ENCODE measurements around the gene POLR3B. TPM values are rescaled to one million over a fixed set of nuclear protein-coding genes. Genes with fewer than 3 reads are reported as not detected.
"Not testable (repeated sequence)": the region's sequence is repeated elsewhere in the genome, so short reads cannot be mapped to it uniquely, and the experiment has no call there.

POLR3B gene
- total and polyA plus RNA-seq, 9 donors, result 8.9 to 13.3 (median 11.8) TPM

GRCh38 chr12:106362971-106363370, 5.4 kb downstream of the POLR3B start:
- 89% methylated on average over 2 of the region's 4 CpGs for WGBS (ENCODE audit: insufficient coverage)
- no peak for DNase-seq
- Histone ChIP-seq H3K4me1 (ENCODE audit: control insufficient read depth, insufficient read depth, low read length) (peaks cover 5% of the 10 kb centered on the region), H3K9me3 (replicated peaks; ENCODE audit: control insufficient read depth, low read depth, low read length) (no peaks in the 10 kb centered on the region), H3K27me3 (ENCODE audit: control insufficient read depth, insufficient read depth, low read length) (no peaks in the 10 kb centered on the region), H3K27ac (ENCODE audit: low read length) (no peak overlapping the region), H3K4me3 (ENCODE audit: low read length) (no peak overlapping the region), H3K36me3 (ENCODE audit: control insufficient read depth, insufficient read depth, low read length) (peaks cover 10% of the 10 kb centered on the region)

DNA sequence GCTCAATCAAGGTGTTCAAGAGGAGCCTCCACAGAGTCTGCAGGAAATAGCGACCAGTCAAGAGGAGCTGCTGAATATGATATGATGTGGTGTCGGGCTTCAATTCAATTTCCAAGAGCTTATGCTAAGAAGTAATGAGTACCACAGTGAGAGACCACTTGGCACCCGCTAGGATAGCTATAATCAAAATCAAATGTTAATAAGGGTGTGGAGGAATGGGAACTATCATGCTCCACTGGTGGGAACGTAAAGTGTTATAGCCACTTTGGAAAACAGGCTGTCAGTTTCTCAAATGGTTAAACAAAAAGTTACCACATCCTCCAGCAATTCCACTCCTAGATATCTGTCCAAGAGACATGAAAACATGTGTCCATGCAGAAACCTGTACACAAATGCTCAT, 6.7 kb downstream of the POLR3B start:
- Histone ChIP-seq H3K4me3 (ENCODE audit: low read length) (no peak overlapping the region), H3K27ac (ENCODE audit: low read length) (no peak overlapping the region), H3K36me3 (ENCODE audit: control insufficient read depth, insufficient read depth, low read length) (peaks cover 10% of the 10 kb centered on the region), H3K9me3 (replicated peaks; ENCODE audit: control insufficient read depth, low read depth, low read length) (no peaks in the 10 kb centered on the region), H3K27me3 (ENCODE audit: control insufficient read depth, insufficient read depth, low read length) (no peaks in the 10 kb centered on the region), H3K4me1 (ENCODE audit: control insufficient read depth, insufficient read depth, low read length) (no peaks in the 10 kb centered on the region)
- no peak for DNase-seq
- 87% methylated on average over 3 of the region's 4 CpGs for WGBS (ENCODE audit: insufficient coverage)

DNA sequence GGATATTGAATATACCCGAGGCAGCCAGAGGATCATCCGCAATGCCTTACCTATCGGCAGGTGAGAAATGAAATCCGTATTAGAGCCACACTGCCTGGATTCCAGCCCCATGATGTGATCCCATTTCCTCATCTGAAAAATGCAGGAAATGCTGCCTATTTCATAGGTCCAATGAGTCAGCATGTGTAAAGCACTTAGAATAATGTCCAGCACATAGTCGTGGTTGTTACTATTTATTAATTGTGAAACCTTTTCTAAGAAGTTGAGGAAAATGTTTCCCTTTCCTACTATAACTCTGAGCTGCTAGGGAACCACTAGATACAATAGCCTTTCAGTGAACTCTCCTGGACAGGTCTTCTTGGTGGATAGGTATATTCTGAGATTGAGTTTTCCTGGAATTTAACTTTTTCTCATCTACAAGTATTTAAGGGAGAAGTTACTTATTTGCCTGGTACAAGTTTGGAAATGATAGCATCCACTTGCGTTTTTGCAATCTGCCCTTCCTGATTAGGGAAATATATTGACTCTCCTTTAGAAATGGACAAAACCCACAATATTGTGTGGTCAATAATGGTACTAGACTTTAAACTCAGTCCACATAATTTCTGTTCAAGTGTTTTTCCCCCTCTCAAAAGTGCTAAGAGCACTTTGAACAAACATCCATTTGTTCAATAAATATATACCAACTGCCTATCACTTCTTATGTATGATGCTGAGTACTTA, 12.2 kb downstream of the POLR3B start:
- Histone ChIP-seq H3K9me3 (replicated peaks; ENCODE audit: control insufficient read depth, low read depth, low read length) (no peaks in the 10 kb centered on the region), H3K27ac (ENCODE audit: low read length) (no peak overlapping the region), H3K27me3 (ENCODE audit: control insufficient read depth, insufficient read depth, low read length) (no peaks in the 10 kb centered on the region), H3K36me3 (ENCODE audit: control insufficient read depth, insufficient read depth, low read length) (peaks cover 14% of the 10 kb centered on the region), H3K4me3 (ENCODE audit: low read length) (no peak overlapping the region), H3K4me1 (ENCODE audit: control insufficient read depth, insufficient read depth, low read length) (no peaks in the 10 kb centered on the region)
- no peak for DNase-seq
- 97% methylated on average over 4 of the region's 6 CpGs for WGBS (ENCODE audit: insufficient coverage)

- H3K9me3 ChIP-seq (replicated peaks; ENCODE audit: control insufficient read depth, low read depth, low read length), result peaks cover 9% of the 10 kb centered on the region
- H3K36me3 ChIP-seq (ENCODE audit: control insufficient read depth, insufficient read depth, low read length), result peaks cover 35% of the 10 kb centered on the region
- H3K4me3 ChIP-seq (ENCODE audit: low read length), result no peak overlapping the region
- DNase-seq, result no peak
- H3K27me3 ChIP-seq (ENCODE audit: control insufficient read depth, insufficient read depth, low read length), result no peaks in the 10 kb centered on the region
- no peaks in the 10 kb centered on the region for H3K4me1 ChIP-seq (ENCODE audit: control insufficient read depth, insufficient read depth, low read length)
- WGBS (ENCODE audit: insufficient coverage), result no CpG with 5 or more reads among the region's 4 CpGs
- H3K27ac ChIP-seq (ENCODE audit: low read length), result no peak overlapping the region
These were observed 21.2 kb downstream of the POLR3B start for GRCh38 chr12:106378788-106379187.

DNA sequence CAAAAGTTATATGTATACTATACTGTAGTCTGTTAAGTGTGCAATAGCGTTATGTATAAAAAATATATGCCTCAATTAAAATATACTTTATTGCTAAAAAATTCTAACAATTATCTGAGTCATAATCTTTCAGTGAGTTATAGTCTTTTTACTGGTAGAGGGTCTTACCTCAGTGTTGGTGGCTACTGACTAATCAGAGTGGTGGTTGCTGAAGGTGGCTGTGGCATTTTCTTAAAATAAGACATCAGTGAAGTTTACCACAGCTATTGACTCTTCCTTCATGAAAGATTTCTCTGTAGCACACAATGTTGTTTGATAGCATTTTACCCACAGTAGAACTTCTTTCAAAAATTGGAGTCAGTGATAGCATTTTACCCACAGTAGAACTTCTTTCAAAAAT, 23.4 kb downstream of the POLR3B start:
- WGBS (ENCODE audit: insufficient coverage), result no CpG with 5 or more reads among the region's 1 CpG
- H3K36me3 ChIP-seq (ENCODE audit: control insufficient read depth, insufficient read depth, low read length), result peaks cover 38% of the 10 kb centered on the region

GRCh38 chr12:106381866-106382265, 24.3 kb downstream of the POLR3B start:
- peaks cover 34% of the 10 kb centered on the region for H3K36me3 ChIP-seq (ENCODE audit: control insufficient read depth, insufficient read depth, low read length)

More for the DNA sequence above, 23.4 kb downstream of the POLR3B start:
- H3K27me3 ChIP-seq (ENCODE audit: control insufficient read depth, insufficient read depth, low read length), result no peaks in the 10 kb centered on the region
- no peak for DNase-seq
- no peak overlapping the region for H3K4me3 ChIP-seq (ENCODE audit: low read length)
- no peak overlapping the region for H3K27ac ChIP-seq (ENCODE audit: low read length)
- peaks cover 9% of the 10 kb centered on the region for H3K9me3 ChIP-seq (replicated peaks; ENCODE audit: control insufficient read depth, low read depth, low read length)
- H3K4me1 ChIP-seq (ENCODE audit: control insufficient read depth, insufficient read depth, low read length), result no peaks in the 10 kb centered on the region

GRCh38 chr12:106386813-106387535, 29.4 kb downstream of the POLR3B start:
- Histone ChIP-seq H3K4me1 (ENCODE audit: control insufficient read depth, insufficient read depth, low read length) (no peaks in the 10 kb centered on the region), H3K27me3 (ENCODE audit: control insufficient read depth, insufficient read depth, low read length) (no peaks in the 10 kb centered on the region), H3K36me3 (ENCODE audit: control insufficient read depth, insufficient read depth, low read length) (peaks cover 19% of the 10 kb centered on the region), H3K4me3 (ENCODE audit: low read length) (no peak overlapping the region), H3K9me3 (replicated peaks; ENCODE audit: control insufficient read depth, low read depth, low read length) (peaks cover 8% of the 10 kb centered on the region), H3K27ac (ENCODE audit: low read length) (no peak overlapping the region)
- no peak for DNase-seq
- WGBS (ENCODE audit: insufficient coverage), result 100% methylated on average over 2 of the region's 5 CpGs

More at GRCh38 chr12:106381866-106382265, 24.3 kb downstream of the POLR3B start:
- H3K9me3 ChIP-seq (replicated peaks; ENCODE audit: control insufficient read depth, low read depth, low read length); H3K27me3 ChIP-seq (ENCODE audit: control insufficient read depth, insufficient read depth, low read length); DNase-seq; H3K27ac ChIP-seq (ENCODE audit: low read length); H3K4me1 ChIP-seq (ENCODE audit: control insufficient read depth, insufficient read depth, low read length); H3K4me3 ChIP-seq (ENCODE audit: low read length): not testable (repeated sequence)
- WGBS (ENCODE audit: insufficient coverage), result 60% methylated on average over 1 of the region's 4 CpGs

GRCh38 chr12:106387848-106388377, 30.4 kb downstream of the POLR3B start:
- no CpG with 5 or more reads among the region's 1 CpG for WGBS (ENCODE audit: insufficient coverage)
- no peak overlapping the region for H3K27ac ChIP-seq (ENCODE audit: low read length)
- H3K27me3 ChIP-seq (ENCODE audit: control insufficient read depth, insufficient read depth, low read length), result no peaks in the 10 kb centered on the region
- peaks cover 13% of the 10 kb centered on the region for H3K36me3 ChIP-seq (ENCODE audit: control insufficient read depth, insufficient read depth, low read length)
- H3K4me1 ChIP-seq (ENCODE audit: control insufficient read depth, insufficient read depth, low read length), result no peaks in the 10 kb centered on the region
- no peaks in the 10 kb centered on the region for H3K9me3 ChIP-seq (replicated peaks; ENCODE audit: control insufficient read depth, low read depth, low read length)
- DNase-seq, result no peak
- H3K4me3 ChIP-seq (ENCODE audit: low read length), result no peak overlapping the region

GRCh38 chr12:106389151-106389550, 31.6 kb downstream of the POLR3B start:
- peak; percentile 62 for DNase-seq
- peaks cover 15% of the 10 kb centered on the region for H3K36me3 ChIP-seq (ENCODE audit: control insufficient read depth, insufficient read depth, low read length)
- H3K27ac ChIP-seq (ENCODE audit: low read length), result no peak overlapping the region
- no peaks in the 10 kb centered on the region for H3K9me3 ChIP-seq (replicated peaks; ENCODE audit: control insufficient read depth, low read depth, low read length)
- no CpG with 5 or more reads among the region's 4 CpGs for WGBS (ENCODE audit: insufficient coverage)
- no peak overlapping the region for H3K4me3 ChIP-seq (ENCODE audit: low read length)
- H3K4me1 ChIP-seq (ENCODE audit: control insufficient read depth, insufficient read depth, low read length), result no peaks in the 10 kb centered on the region
- H3K27me3 ChIP-seq (ENCODE audit: control insufficient read depth, insufficient read depth, low read length), result no peaks in the 10 kb centered on the region

DNA sequence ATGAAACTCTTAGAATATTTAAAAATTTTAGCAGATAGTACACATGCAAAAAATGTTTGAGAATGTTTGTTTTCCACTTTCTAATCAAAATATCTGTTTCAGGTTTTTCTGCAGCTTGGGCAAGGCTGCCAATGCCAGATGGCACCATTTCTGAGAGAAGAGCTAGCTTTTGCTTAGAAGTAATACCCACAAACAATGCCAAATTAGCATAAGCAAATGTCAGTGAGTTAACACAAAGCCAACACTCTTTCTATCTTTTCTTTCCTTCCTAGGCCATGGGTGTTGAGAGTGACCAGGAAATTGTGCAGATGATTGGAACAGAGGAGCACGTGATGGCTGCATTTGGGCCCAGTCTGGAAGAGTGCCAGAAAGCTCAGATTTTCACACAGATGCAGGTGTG, 35.2 kb downstream of the POLR3B start:
- DNase-seq, result no peak
- Histone ChIP-seq H3K9me3 (replicated peaks; ENCODE audit: control insufficient read depth, low read depth, low read length) (peaks cover 1% of the 10 kb centered on the region), H3K36me3 (ENCODE audit: control insufficient read depth, insufficient read depth, low read length) (peaks cover 21% of the 10 kb centered on the region), H3K27ac (ENCODE audit: low read length) (no peak overlapping the region), H3K4me3 (ENCODE audit: low read length) (no peak overlapping the region), H3K27me3 (ENCODE audit: control insufficient read depth, insufficient read depth, low read length) (no peaks in the 10 kb centered on the region), H3K4me1 (ENCODE audit: control insufficient read depth, insufficient read depth, low read length) (no peaks in the 10 kb centered on the region)
- 75% methylated on average over 1 of the region's 1 CpG for WGBS (ENCODE audit: insufficient coverage)

Measured in muscle of leg (tissue), 11 donors.